Right atrium auricular region (tissue), 2 donors: ENCODE measurements around the gene DEFB127. TPM values are rescaled to one million over a fixed set of nuclear protein-coding genes. Genes with fewer than 3 reads are reported as not detected.

Source experiments
- DNase-seq: peaks from one replicate; pipeline ENCODE4 v3.0.0-alpha.2; 2019; ENCODE audit warnings: low spot score
- H3K27ac ChIP-seq, 2 donors: fragments of 200-600 bp; sonication (generic); 1 replicate in 1 of 2; 2 replicates in 1 of 2; pipeline ENCODE4 v1.5.1; 2016 to 2019
- H3K27me3 ChIP-seq, 2 donors: fragments of 200-600 bp; sonication (generic); one replicate each; pipeline versions ENCODE4 v1.5.1 to v1.6.0; 2017 to 2019
- H3K36me3 ChIP-seq: fragments of 200-600 bp; sonication (generic); one replicate; pipeline ENCODE4 v1.5.1; 2016
- H3K4me1 ChIP-seq, 2 donors: fragments of 200-600 bp; sonication (generic); one replicate each; pipeline versions ENCODE4 v1.5.1 to v1.6.0; 2017 to 2019
- H3K4me3 ChIP-seq, 2 donors: fragments of 200-600 bp; sonication (generic); 1 replicate in 1 of 2; 2 replicates in 1 of 2; pipeline ENCODE4 v1.5.1; 2017 to 2019; ENCODE audit warnings: mild to moderate bottlenecking in 1 of 2, moderate library complexity in 1 of 2
- H3K9me3 ChIP-seq, 2 donors: fragments of 200-600 bp; sonication (generic); one replicate each; pipeline ENCODE4 v1.5.1; 2019
- CTCF ChIP-seq, 2 donors: fragments of 200-600 bp; sonication (generic); IDR thresholded peaks; one replicate each; pipeline ENCODE4 v1.5.1; 2019; ENCODE audit warnings: antibody characterized with exemption in 2 of 2
- total RNA-seq, 2 donors: library from RNA; depleted of rRNA; stranded (reverse); fragments of >200 nt; gene quantifications; one replicate each; pipeline ENCODE4 v1.1.0, GENCODE V29; 2016

DEFB127 gene
- total RNA-seq, 2 donors from 2014 or later = not detected

GRCh38 chr20:145877-146276, 11.4 kb upstream of the DEFB127 start:
- H3K4me1 ChIP-seq = no peaks in the 10 kb centered on the region
- DNase-seq = no peak
- no peaks in the 10 kb centered on the region for H3K27me3 ChIP-seq
- TF ChIP-seq CTCF (IDR thresholded peaks at IDR 0.05) = no peak
- H3K36me3 ChIP-seq = no peaks in the 10 kb centered on the region
- H3K9me3 ChIP-seq = no peaks in the 10 kb centered on the region
- H3K4me3 ChIP-seq = no peak overlapping the region
- no peak overlapping the region for H3K27ac ChIP-seq

- no peak overlapping the region for H3K27ac ChIP-seq
- H3K27me3 ChIP-seq = no peaks in the 10 kb centered on the region
- no peaks in the 10 kb centered on the region for H3K9me3 ChIP-seq
- DNase-seq = no peak
- TF ChIP-seq CTCF (IDR thresholded peaks at IDR 0.05) = no peak
- H3K4me3 ChIP-seq = no peak overlapping the region
- no peaks in the 10 kb centered on the region for H3K4me1 ChIP-seq
- no peaks in the 10 kb centered on the region for H3K36me3 ChIP-seq
Observed at GRCh38 chr20:152131-152530, 5.1 kb upstream of the DEFB127 start.

GRCh38 chr20:164618-165017, 7.4 kb downstream of the DEFB127 start:
- Histone ChIP-seq H3K4me3 (no peak overlapping the region), H3K9me3 (no peaks in the 10 kb centered on the region), H3K4me1 (no peaks in the 10 kb centered on the region), H3K27me3 (no peaks in the 10 kb centered on the region), H3K36me3 (no peaks in the 10 kb centered on the region), H3K27ac (no peak overlapping the region)
- DNase-seq = no peak
- no peak for TF ChIP-seq CTCF (IDR thresholded peaks at IDR 0.05)

- Histone ChIP-seq H3K27me3 (no peaks in the 10 kb centered on the region), H3K4me1 (no peaks in the 10 kb centered on the region), H3K4me3 (no peak overlapping the region), H3K9me3 (no peaks in the 10 kb centered on the region), H3K27ac (no peak overlapping the region), H3K36me3 (no peaks in the 10 kb centered on the region)
- DNase-seq = no peak
- no peak for TF ChIP-seq CTCF (IDR thresholded peaks at IDR 0.05)
Observed at GRCh38 chr20:168876-169275, 11.6 kb downstream of the DEFB127 start.

- H3K27ac ChIP-seq = no peak overlapping the region
- no peaks in the 10 kb centered on the region for H3K36me3 ChIP-seq
- no peaks in the 10 kb centered on the region for H3K27me3 ChIP-seq
- peaks cover 0 to 14% of the 10 kb centered on the region in 2 donors for H3K9me3 ChIP-seq
- no peak for DNase-seq
- TF ChIP-seq CTCF (IDR thresholded peaks at IDR 0.05) = no peak
- no peaks in the 10 kb centered on the region for H3K4me1 ChIP-seq
- no peak overlapping the region for H3K4me3 ChIP-seq
Observed at GRCh38 chr20:184288-184687, 27.0 kb downstream of the DEFB127 start.

- Histone ChIP-seq H3K4me1 (no peaks in the 10 kb centered on the region), H3K27ac (no peak overlapping the region), H3K4me3 (no peak overlapping the region), H3K36me3 (no peaks in the 10 kb centered on the region), H3K27me3 (no peaks in the 10 kb centered on the region), H3K9me3 (peaks cover 0 to 14% of the 10 kb centered on the region in 2 donors)
- no peak for TF ChIP-seq CTCF (IDR thresholded peaks at IDR 0.05)
- DNase-seq = no peak
Observed at GRCh38 chr20:187733-188132, 30.5 kb downstream of the DEFB127 start.
